CD4-positive, alpha-beta T cell treated with Interleukin-1 beta for 1 hour (primary cell): ENCODE measurements around the gene RNF150.

Experiments
- DNase-seq, 2 donors: peaks; one replicate each; pipeline ENCODE4 v3.0.0-alpha.2; 2020 to 2022

The RNF150 gene

GRCh38 chr4:141131723-141132071, 1.6 kb downstream of the RNF150 start:
- DNase-seq = no peak

- DNase-seq = no peak
These were observed 2.2 kb downstream of the RNF150 start for GRCh38 chr4:141130947-141131605.

GRCh38 chr4:141127884-141128283, 5.4 kb downstream of the RNF150 start:
- DNase-seq = no peak

- DNase-seq = no peak
These were observed 6.5 kb downstream of the RNF150 start for GRCh38 chr4:141126769-141127168.

- no peak for DNase-seq
These were observed 9.0 kb downstream of the RNF150 start for GRCh38 chr4:141124224-141124623.

- DNase-seq = no peak
These were observed 11.4 kb downstream of the RNF150 start for GRCh38 chr4:141121768-141122454.

GRCh38 chr4:141121101-141121500, 12.2 kb downstream of the RNF150 start:
- DNase-seq = no peak

- no peak for DNase-seq
These were observed 13.2 kb downstream of the RNF150 start for GRCh38 chr4:141120036-141120593.

GRCh38 chr4:141119071-141119470, 14.2 kb downstream of the RNF150 start:
- DNase-seq = no peak

GRCh38 chr4:141118381-141118780, 14.9 kb downstream of the RNF150 start:
- no peak for DNase-seq

GRCh38 chr4:141117935-141118334, 15.3 kb downstream of the RNF150 start:
- DNase-seq = no peak

GRCh38 chr4:141109983-141110382, 23.3 kb downstream of the RNF150 start:
- no peak for DNase-seq

GRCh38 chr4:141107927-141108326, 25.3 kb downstream of the RNF150 start:
- DNase-seq = no peak

GRCh38 chr4:141102367-141102766, 30.9 kb downstream of the RNF150 start:
- DNase-seq = no peak

- no peak for DNase-seq
These were observed 31.8 kb downstream of the RNF150 start for GRCh38 chr4:141101511-141101910.

- no peak for DNase-seq
These were observed 33.9 kb downstream of the RNF150 start for GRCh38 chr4:141099326-141099725.

- DNase-seq = no peak
These were observed 35.1 kb downstream of the RNF150 start for GRCh38 chr4:141098163-141098562.

- DNase-seq = no peak
These were observed 42.8 kb downstream of the RNF150 start for GRCh38 chr4:141090473-141090872.

- DNase-seq = no peak
These were observed 51.3 kb downstream of the RNF150 start for GRCh38 chr4:141081921-141082395.

GRCh38 chr4:141080668-141081067, 52.6 kb downstream of the RNF150 start:
- DNase-seq = no peak

GRCh38 chr4:141079393-141079930, 53.8 kb downstream of the RNF150 start:
- DNase-seq = no peak

GRCh38 chr4:141078871-141079270, 54.4 kb downstream of the RNF150 start:
- DNase-seq = no peak

GRCh38 chr4:141077611-141078225, 55.6 kb downstream of the RNF150 start:
- no peak for DNase-seq

GRCh38 chr4:141075553-141075952, 57.7 kb downstream of the RNF150 start:
- DNase-seq = no peak
